Mesenchymal stem cell (in vitro differentiated cells and primary cell): ENCODE results near the gene KIF24.

Experiments
- DNase-seq: peaks from one replicate; pipeline ENCODE4 v3.0.0-alpha.2; 2013
- H2AFZ ChIP-seq: one replicate; pipeline ENCODE4 v1.6.1; 2013; ENCODE audit warnings: low read depth, mild to moderate bottlenecking, control low read depth, inconsistent platforms, low read length, moderate library complexity
- H2AK5ac ChIP-seq: 2 replicates; pipeline ENCODE4 v1.6.1; 2013; ENCODE audit warnings: low read length, moderate library complexity, mild to moderate bottlenecking, inconsistent platforms; ENCODE audit not compliant: severe bottlenecking
- H2BK120ac ChIP-seq: one replicate; pipeline ENCODE4 v1.6.1; 2013; ENCODE audit warnings: low read depth, mild to moderate bottlenecking, inconsistent platforms, low read length, moderate library complexity
- H2BK12ac ChIP-seq, 2 experiments: one replicate each; pipeline ENCODE4 v1.6.1; 2013; ENCODE audit warnings: inconsistent platforms in 2 of 2, low read length in 2 of 2, mild to moderate bottlenecking in 2 of 2, moderate library complexity in 2 of 2, control low read depth in 1 of 2
- H2BK15ac ChIP-seq: one replicate; pipeline ENCODE4 v1.6.1; 2013; ENCODE audit warnings: mild to moderate bottlenecking, low read depth, inconsistent platforms; ENCODE audit not compliant: poor library complexity, severe bottlenecking
- H2BK5ac ChIP-seq: 2 replicates; pipeline ENCODE4 v1.6.1; 2013; ENCODE audit warnings: low read depth, mild to moderate bottlenecking, low read length, control low read depth, inconsistent platforms; ENCODE audit not compliant: poor library complexity, severe bottlenecking
- H3K14ac ChIP-seq, 2 experiments: one replicate each; pipeline ENCODE4 v1.6.1; 2013; ENCODE audit warnings: inconsistent platforms in 2 of 2, low read length in 2 of 2, control low read depth in 1 of 2, mild to moderate bottlenecking in 1 of 2, moderate library complexity in 1 of 2
- H3K18ac ChIP-seq, 2 experiments: one replicate each; pipeline ENCODE4 v1.6.1; 2013; ENCODE audit warnings: inconsistent platforms in 2 of 2, low read length in 2 of 2, control low read depth in 1 of 2, low read depth in 1 of 2, mild to moderate bottlenecking in 1 of 2
- H3K23ac ChIP-seq, 2 experiments: one replicate each; pipeline ENCODE4 v1.6.1; 2013; ENCODE audit warnings: inconsistent platforms in 2 of 2, low read length in 2 of 2, mild to moderate bottlenecking in 2 of 2, moderate library complexity in 2 of 2, control low read depth in 1 of 2
- H3K27ac ChIP-seq: 2 replicates; pipeline ENCODE4 v1.5.1; 2013; ENCODE audit warnings: mild to moderate bottlenecking, moderate library complexity, low read length, control low read depth, inconsistent platforms; ENCODE audit not compliant: poor library complexity, severe bottlenecking
- H3K27me3 ChIP-seq, 2 experiments: 2 replicates each; pipeline versions ENCODE4 v1.6.1 to v1.7.0; 2013; ENCODE audit warnings: low read length in 2 of 2, mild to moderate bottlenecking in 2 of 2, moderate library complexity in 2 of 2, control low read depth in 1 of 2, inconsistent platforms in 1 of 2; ENCODE audit not compliant: control insufficient read depth in 1 of 2, insufficient read depth in 1 of 2
- H3K36me3 ChIP-seq, 2 experiments: 2 replicates each; pipeline versions ENCODE4 v1.6.1 to v1.7.0; 2013; ENCODE audit warnings: low read length in 2 of 2, control low read depth in 1 of 2, inconsistent platforms in 1 of 2, low read depth in 1 of 2, mild to moderate bottlenecking in 1 of 2; ENCODE audit not compliant: insufficient read depth in 2 of 2, control insufficient read depth in 1 of 2
- H3K4ac ChIP-seq, 2 experiments: one replicate each; pipeline ENCODE4 v1.6.1; 2013; ENCODE audit warnings: inconsistent platforms in 2 of 2, low read length in 2 of 2, mild to moderate bottlenecking in 2 of 2, moderate library complexity in 2 of 2, control low read depth in 1 of 2, low read depth in 1 of 2
- H3K4me1 ChIP-seq: 2 replicates; pipeline ENCODE4 v1.6.1; 2013; ENCODE audit warnings: low read depth, low read length, control low read depth; ENCODE audit not compliant: control insufficient read depth, insufficient read depth
- H3K4me2 ChIP-seq: 2 replicates; pipeline ENCODE4 v1.6.1; 2013; ENCODE audit warnings: low read length, mild to moderate bottlenecking, inconsistent platforms; ENCODE audit not compliant: poor library complexity, severe bottlenecking
- H3K4me3 ChIP-seq, 2 experiments: 2 replicates each; pipeline versions ENCODE4 v1.5.1 to v1.7.0; 2013; ENCODE audit warnings: low read length in 2 of 2, mild to moderate bottlenecking in 2 of 2, control low read depth in 1 of 2, low read depth in 1 of 2; ENCODE audit not compliant: insufficient read depth in 1 of 2
- H3K79me1 ChIP-seq: replicated peaks from 2 replicates; pipeline ENCODE4 v1.6.1; 2013; ENCODE audit warnings: mild to moderate bottlenecking, control low read depth, low read length, inconsistent platforms; ENCODE audit not compliant: poor library complexity, severe bottlenecking
- H3K9ac ChIP-seq: 2 replicates; pipeline ENCODE4 v1.7.0; 2013; ENCODE audit warnings: mild to moderate bottlenecking, low read length, moderate library complexity
- H3K9me3 ChIP-seq: 2 replicates; pipeline ENCODE4 v1.7.0; 2013; ENCODE audit warnings: mild to moderate bottlenecking, low read length; ENCODE audit not compliant: control insufficient read depth
- H4K8ac ChIP-seq: one replicate; pipeline ENCODE4 v1.6.1; 2013; ENCODE audit warnings: inconsistent platforms, mild to moderate bottlenecking, low read length, moderate library complexity
- H4K91ac ChIP-seq: one replicate; pipeline ENCODE4 v1.6.1; 2013; ENCODE audit warnings: mild to moderate bottlenecking, low read length, inconsistent platforms
- WGBS: methylation state at CpG from one replicate; pipeline ENCODE4 v1.1.7; 2013; ENCODE audit warnings: mixed read lengths; 5-methylcytosine and 5-hydroxymethylcytosine counted together

Gene KIF24

GRCh38 chr9:34376596-34377403, 47.7 kb upstream of the KIF24 start, which contains the start of gene MYORG:
TSS of gene MYORG (minus strand) at chr9:34376898. CDS start at chr9:34372943, 3,955 bp downstream.
- no peak within 1 kb of the TSS for H2BK120ac ChIP-seq
- H2BK5ac ChIP-seq, result no peak within 1 kb of the TSS
- H4K8ac ChIP-seq, result peak within 1 kb of the TSS; percentile 22
- peaks cover 8 to 24% of the 10 kb centered on the region in 2 experiments for H3K27me3 ChIP-seq
- peak within 1 kb of the TSS in 1 of 2 experiments; percentile 15 for H3K4ac ChIP-seq
- H2AFZ ChIP-seq, result peak within 1 kb of the TSS; percentile 67
- no peak within 1 kb of the TSS for H3K23ac ChIP-seq
- peak within 1 kb of the TSS in 1 of 2 experiments; percentile 11 for H3K18ac ChIP-seq
- H4K91ac ChIP-seq, result no peak within 1 kb of the TSS
- peaks cover 32% of the 10 kb centered on the region for H3K4me1 ChIP-seq
- no peaks in the 10 kb centered on the region for H3K79me1 ChIP-seq
- peak; percentile 82 for DNase-seq
- no peak within 1 kb of the TSS for H2BK12ac ChIP-seq
- H2BK15ac ChIP-seq, result peak within 1 kb of the TSS; percentile 26
- no peak within 1 kb of the TSS for H3K27ac ChIP-seq
- no peaks in the 10 kb centered on the region for H3K9me3 ChIP-seq
- peaks cover 0 to 8% of the 10 kb centered on the region in 2 experiments for H3K36me3 ChIP-seq
- H3K4me3 ChIP-seq, result peak within 1 kb of the TSS; percentile 60 to 86
- H3K9ac ChIP-seq, result peak within 1 kb of the TSS; percentile 83
- WGBS, result 1% methylated on average over 49 of the region's 54 CpGs
- H3K14ac ChIP-seq, result peak within 1 kb of the TSS in 1 of 2 experiments; percentile 29
- no peak within 1 kb of the TSS for H2AK5ac ChIP-seq
- H3K4me2 ChIP-seq, result peak within 1 kb of the TSS; percentile 98

- Histone ChIP-seq H2AFZ (no peak overlapping the region), H3K4me1 (peaks cover 28% of the 10 kb centered on the region), H3K18ac (no peak overlapping the region), H2AK5ac (no peak overlapping the region), H3K9me3 (no peaks in the 10 kb centered on the region), H2BK120ac (no peak overlapping the region), H3K79me1 (no peaks in the 10 kb centered on the region), H3K14ac (peak overlapping the region in 1 of 2 experiments; percentile 14), H4K91ac (no peak overlapping the region), H3K4ac (no peak overlapping the region), H3K9ac (peak overlapping the region; percentile 83), H3K4me2 (peak overlapping the region; percentile 98), H3K4me3 (peak overlapping the region; percentile 60 to 86), H2BK12ac (no peak overlapping the region), H2BK15ac (no peak overlapping the region), H3K23ac (no peak overlapping the region), H3K36me3 (peaks cover 0 to 16% of the 10 kb centered on the region in 2 experiments), H4K8ac (no peak overlapping the region), H3K27ac (no peak overlapping the region), H3K27me3 (peaks cover under 1 to 31% of the 10 kb centered on the region in 2 experiments), H2BK5ac (no peak overlapping the region)
- DNase-seq, result peak; percentile 30
- 8% methylated on average over 19 of the region's 22 CpGs for WGBS
These were observed 47.0 kb upstream of the KIF24 start for GRCh38 chr9:34375901-34376595.

- Histone ChIP-seq H2AK5ac (no peak overlapping the region), H3K9ac (no peak overlapping the region), H2BK15ac (no peak overlapping the region), H2BK120ac (no peak overlapping the region), H4K91ac (no peak overlapping the region), H3K4ac (no peak overlapping the region), H3K9me3 (no peaks in the 10 kb centered on the region), H4K8ac (no peak overlapping the region), H3K79me1 (no peaks in the 10 kb centered on the region), H3K4me1 (peaks cover 18% of the 10 kb centered on the region), H2BK12ac (no peak overlapping the region), H3K36me3 (peaks cover 0 to 21% of the 10 kb centered on the region in 2 experiments), H3K14ac (no peak overlapping the region), H3K18ac (no peak overlapping the region), H2AFZ (no peak overlapping the region), H3K4me2 (no peak overlapping the region), H3K23ac (no peak overlapping the region), H3K27ac (no peak overlapping the region), H3K4me3 (no peak overlapping the region), H2BK5ac (no peak overlapping the region), H3K27me3 (peaks cover 0 to 39% of the 10 kb centered on the region in 2 experiments)
- WGBS, result 55% methylated on average over 5 of the region's 5 CpGs
- DNase-seq, result no peak
These were observed 46.0 kb upstream of the KIF24 start for GRCh38 chr9:34374905-34375552.
